ENCODE data around the gene ITGB1BP1. TPM values are rescaled to one million over a fixed set of nuclear protein-coding genes. Genes with fewer than 3 reads are reported as not detected.

Gene ITGB1BP1
- total and polyA plus RNA-seq, 10 of the 15 experiments (the other 5 are each of a cell fraction or from before 2014, with no cell fraction given), result 50.2 to 273 (median 97.2) TPM

- no peak overlapping the region for H3K4me3 ChIP-seq
- intact Hi-C loops (cut with micrococcal nuclease; ENCODE audit: unreplicated experiment), result no loop called here
- WGBS (ENCODE audit: insufficient coverage, insufficient replicate concordance, low lambda C conversion rate, missing lambda C conversion rate), result 98% methylated on average over 8 of the region's 8 CpGs
- TF ChIP-seq SREBF2 (IDR thresholded peaks at IDR 0.05; ENCODE audit: low read length) (no peak), IRF3 (IDR thresholded peaks at IDR 0.05) (no peak)
- no peaks in the 10 kb centered on the region for H3K27me3 ChIP-seq (replicated peaks in 1 of 2; ENCODE audit: control insufficient read depth in 2 of 2, insufficient read depth in 2 of 2, low read length in 1 of 2)
- H2AFZ ChIP-seq (ENCODE audit: control insufficient read depth, low read depth, low read length), result no peak overlapping the region
- no peak for FAIRE-seq
- in situ Hi-C loops (cut with MboI), result no loop called here
- H3K4me1 ChIP-seq (ENCODE audit: control insufficient read depth, insufficient read depth, low read length), result no peaks in the 10 kb centered on the region
- BruUV-seq (replicated peaks), result no TSS peak
- H3K4me2 ChIP-seq (ENCODE audit: control insufficient read depth, insufficient read depth), result no peak overlapping the region
- no peaks in the 10 kb centered on the region for H3K79me2 ChIP-seq (ENCODE audit: control insufficient read depth, insufficient read depth, low read length)
- H3K36me3 ChIP-seq (ENCODE audit: control insufficient read depth in 2 of 2, insufficient read depth in 2 of 2, low read length in 1 of 2), result peaks cover 5 to 19% of the 10 kb centered on the region in 2 experiments
- no peaks in the 10 kb centered on the region for H4K20me1 ChIP-seq (ENCODE audit: control insufficient read depth, insufficient read depth)
- H3K27ac ChIP-seq (ENCODE audit: control insufficient read depth, insufficient read depth), result no peak overlapping the region
- ChIA-PET POLR2A (no interaction called here), SMC1A (ENCODE audit: uncharacterized antibody, unreplicated experiment) (interaction anchor here (1.0 kb wide), 1 partner anchor 31 kb away, joined by 3 read pairs; no protein-coding TSS in a partner anchor), CTCF (no interaction called here), RAD21 (ENCODE audit: unreplicated experiment) (no interaction called here)
- DNase-seq (ENCODE audit: low read depth, low spot score), result no peak
- H3K9me3 ChIP-seq (replicated peaks; ENCODE audit: control insufficient read depth, insufficient read depth, low read length), result no peaks in the 10 kb centered on the region
- H3K9ac ChIP-seq (ENCODE audit: control insufficient read depth, insufficient read depth, low read length), result no peak overlapping the region
- no peak for ATAC-seq
Measured at GRCh38 chr2:9407363-9407811, 15.9 kb downstream of the ITGB1BP1 start.

- DNase-seq (ENCODE audit: low read depth, low spot score), result no peak
- Histone ChIP-seq H3K36me3 (ENCODE audit: control insufficient read depth in 2 of 2, insufficient read depth in 2 of 2, low read length in 1 of 2) (peaks cover 4 to 19% of the 10 kb centered on the region in 2 experiments), H4K20me1 (ENCODE audit: control insufficient read depth, insufficient read depth) (no peaks in the 10 kb centered on the region), H3K9ac (ENCODE audit: control insufficient read depth, insufficient read depth, low read length) (no peak overlapping the region), H3K27ac (ENCODE audit: control insufficient read depth, insufficient read depth) (no peak overlapping the region), H3K79me2 (ENCODE audit: control insufficient read depth, insufficient read depth, low read length) (no peaks in the 10 kb centered on the region), H3K4me1 (ENCODE audit: control insufficient read depth, insufficient read depth, low read length) (no peaks in the 10 kb centered on the region), H2AFZ (ENCODE audit: control insufficient read depth, low read depth, low read length) (no peak overlapping the region), H3K4me3 (no peak overlapping the region), H3K4me2 (ENCODE audit: control insufficient read depth, insufficient read depth) (no peak overlapping the region), H3K27me3 (replicated peaks in 1 of 2; ENCODE audit: control insufficient read depth in 2 of 2, insufficient read depth in 2 of 2, low read length in 1 of 2) (no peaks in the 10 kb centered on the region), H3K9me3 (replicated peaks; ENCODE audit: control insufficient read depth, insufficient read depth, low read length) (no peaks in the 10 kb centered on the region)
- ChIA-PET POLR2A (no interaction called here), RAD21 (ENCODE audit: unreplicated experiment) (no interaction called here), CTCF (no interaction called here), SMC1A (ENCODE audit: uncharacterized antibody, unreplicated experiment) (interaction anchor here (0.6 to 1.0 kb wide), 2 partner anchors 32 to 415 kb away, joined by 3 read pairs; no protein-coding TSS in a partner anchor)
- intact Hi-C loops (cut with micrococcal nuclease; ENCODE audit: unreplicated experiment), result no loop called here
- in situ Hi-C loops (cut with MboI), result no loop called here
- no peak for ATAC-seq
- FAIRE-seq, result no peak
- 86% methylated on average over 13 of the region's 13 CpGs for WGBS (ENCODE audit: insufficient coverage, insufficient replicate concordance, low lambda C conversion rate, missing lambda C conversion rate)
- BruUV-seq (replicated peaks), result no TSS peak
- TF ChIP-seq ZBTB40 (IDR thresholded peaks at IDR 0.05; ENCODE audit: borderline replicate concordance), result no peak
- TF ChIP-seq BCL11A (IDR thresholded peaks at IDR 0.05; ENCODE audit: low read depth, low read length), result no peak
- no peak for TF ChIP-seq TARDBP (IDR thresholded peaks at IDR 0.05; ENCODE audit: borderline replicate concordance)
- TF ChIP-seq ZBTB11 (CRISPR knock-in tag; IDR thresholded peaks at IDR 0.05), result no peak
- no peak for TF ChIP-seq ATF7 (IDR thresholded peaks at IDR 0.05; ENCODE audit: low read depth)
Measured at GRCh38 chr2:9406529-9407362, 16.6 kb downstream of the ITGB1BP1 start.

All from GM12878 (cell line).